Mesendoderm (in vitro differentiated cells): Measurements from ENCODE around the gene RIMBP3C.
"Not testable (repeated sequence)": the region's sequence is repeated elsewhere in the genome, so short reads cannot be mapped to it uniquely, and the experiment has no call there.

Experiments
- DNase-seq: peaks from one replicate; pipeline ENCODE4 v3.0.0; 2013
- H2AK5ac ChIP-seq: 2 replicates; pipeline ENCODE4 v1.6.1; 2013; ENCODE audit warnings: low read length, inconsistent platforms
- H2BK120ac ChIP-seq: 2 replicates; pipeline ENCODE4 v1.6.1; 2013; ENCODE audit warnings: low read depth, mild to moderate bottlenecking, low read length, moderate library complexity, mixed read lengths
- H2BK15ac ChIP-seq: replicated peaks from 2 replicates; pipeline ENCODE4 v1.6.1; 2013; ENCODE audit warnings: low read depth, mild to moderate bottlenecking, moderate library complexity
- H2BK5ac ChIP-seq: 2 replicates; pipeline ENCODE4 v1.6.1; 2013; ENCODE audit warnings: low read length, inconsistent platforms
- H3K18ac ChIP-seq: 2 replicates; pipeline ENCODE4 v1.6.1; 2013; ENCODE audit warnings: mild to moderate bottlenecking, low read length, mixed read lengths
- H3K23ac ChIP-seq: one replicate; pipeline ENCODE4 v1.6.1; 2013; ENCODE audit warnings: low read length
- H3K27ac ChIP-seq: 2 replicates; pipeline ENCODE4 v1.5.1; 2013; ENCODE audit warnings: low read depth, mild to moderate bottlenecking, inconsistent platforms, low read length, moderate library complexity
- H3K27me3 ChIP-seq: 2 replicates; pipeline ENCODE4 v1.6.1; 2013; ENCODE audit warnings: low read length, control low read depth, mild to moderate bottlenecking, inconsistent platforms; ENCODE audit not compliant: insufficient read depth, poor library complexity
- H3K36me3 ChIP-seq: 2 replicates; pipeline ENCODE4 v1.6.1; 2013; ENCODE audit warnings: low read length, inconsistent platforms; ENCODE audit not compliant: control insufficient read depth, insufficient read depth
- H3K4ac ChIP-seq: one replicate; pipeline ENCODE4 v1.6.1; 2013; ENCODE audit warnings: low read depth, mild to moderate bottlenecking, low read length, moderate library complexity
- H3K4me1 ChIP-seq: 2 replicates; pipeline ENCODE4 v1.6.1; 2013; ENCODE audit warnings: low read depth, low read length, inconsistent platforms; ENCODE audit not compliant: control insufficient read depth
- H3K4me2 ChIP-seq: 2 replicates; pipeline ENCODE4 v1.6.1; 2013; ENCODE audit warnings: low read length
- H3K4me3 ChIP-seq: 2 replicates; pipeline ENCODE4 v1.5.1; 2013; ENCODE audit warnings: mild to moderate bottlenecking, low read length
- H3K56ac ChIP-seq: one replicate; pipeline ENCODE4 v1.6.1; 2013; ENCODE audit warnings: low read length
- H3K79me1 ChIP-seq: 2 replicates; pipeline ENCODE4 v1.6.1; 2013; ENCODE audit warnings: low read length, inconsistent platforms
- H3K79me2 ChIP-seq: 2 replicates; pipeline ENCODE4 v1.6.1; 2013; ENCODE audit warnings: mild to moderate bottlenecking, low read length; ENCODE audit not compliant: control insufficient read depth, insufficient read depth
- H3K9ac ChIP-seq: 2 replicates; pipeline ENCODE4 v1.6.1; 2013; ENCODE audit warnings: low read length, inconsistent platforms
- H4K5ac ChIP-seq: one replicate; pipeline ENCODE4 v1.6.1; 2013; ENCODE audit warnings: low read length
- H4K8ac ChIP-seq: one replicate; pipeline ENCODE4 v1.6.1; 2013; ENCODE audit warnings: low read depth, mild to moderate bottlenecking, control low read depth, low read length, moderate library complexity
- WGBS: extraction: QIAGEN DNeasy Blood & Tissue Kit; methylation state at CpG from one replicate; pipeline ENCODE4 v1.1.7; 2013; ENCODE audit warnings: low lambda C conversion rate, missing lambda C conversion rate; ENCODE audit not compliant: insufficient coverage; ENCODE audit errors: extremely low coverage; 5-methylcytosine and 5-hydroxymethylcytosine counted together

RIMBP3C gene

DNA sequence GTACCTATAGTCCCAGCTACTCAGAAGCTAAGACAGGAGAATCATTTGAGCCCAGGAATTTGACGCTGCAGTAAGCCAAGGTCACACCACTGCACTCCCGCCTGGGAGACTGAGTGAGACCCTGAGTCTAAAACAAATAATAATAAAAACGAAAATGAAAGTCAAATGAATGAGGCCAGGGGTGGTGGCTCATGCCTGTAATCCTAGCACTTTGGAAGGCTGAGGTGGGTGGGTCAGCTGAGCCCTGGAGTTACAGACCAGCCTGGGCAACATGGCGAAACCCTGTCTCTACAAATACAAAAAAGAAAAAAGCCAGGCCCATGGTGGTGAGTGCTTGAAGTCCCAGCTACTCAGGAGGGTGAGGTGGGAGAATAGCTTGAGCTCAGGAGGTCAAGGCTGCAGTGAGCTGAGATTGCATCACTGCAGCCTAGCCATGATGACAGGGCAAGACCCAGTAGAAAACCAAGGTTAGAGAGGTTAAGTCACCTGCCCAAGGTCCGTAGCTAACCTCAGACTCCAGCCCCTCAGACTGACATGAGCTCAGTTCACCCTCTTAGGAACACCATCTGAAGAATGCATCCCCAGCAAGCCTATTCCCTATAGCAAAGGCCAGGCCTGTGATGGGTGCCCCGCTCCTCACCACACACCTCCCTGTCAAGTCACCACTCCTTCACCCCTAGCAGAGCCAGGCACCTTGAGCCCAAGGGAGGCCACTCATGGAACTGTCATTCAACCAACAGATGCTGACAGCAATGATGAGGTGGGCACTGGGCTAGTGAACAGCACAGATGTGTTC lies 24.4 kb downstream of the RIMBP3C start:
- H3K4ac ChIP-seq, H3K36me3 ChIP-seq, H2BK5ac ChIP-seq, H3K56ac ChIP-seq, H4K8ac ChIP-seq, H3K18ac ChIP-seq, H3K79me2 ChIP-seq, H4K5ac ChIP-seq, H2AK5ac ChIP-seq, H3K4me3 ChIP-seq, H3K79me1 ChIP-seq, H3K9ac ChIP-seq, H3K4me1 ChIP-seq, H3K27ac ChIP-seq, DNase-seq, H3K27me3 ChIP-seq, H3K4me2 ChIP-seq, H2BK15ac ChIP-seq, H2BK120ac ChIP-seq, H3K23ac ChIP-seq: not testable (repeated sequence)
- WGBS, result no CpG with 5 or more reads among the region's 6 CpGs

GRCh38 chr22:21516970-21517764 lies 34.1 kb downstream of the RIMBP3C start:
- H2AK5ac ChIP-seq, H3K18ac ChIP-seq, H2BK120ac ChIP-seq, H3K79me2 ChIP-seq, H4K8ac ChIP-seq, H3K4me3 ChIP-seq, DNase-seq, H3K4ac ChIP-seq, H3K27me3 ChIP-seq, H3K27ac ChIP-seq, H2BK5ac ChIP-seq, H4K5ac ChIP-seq, H3K36me3 ChIP-seq, H2BK15ac ChIP-seq, H3K56ac ChIP-seq, H3K4me2 ChIP-seq, H3K9ac ChIP-seq, H3K23ac ChIP-seq, H3K79me1 ChIP-seq, H3K4me1 ChIP-seq: not testable (repeated sequence)
- WGBS, result no CpG with 5 or more reads among the region's 115 CpGs

DNA sequence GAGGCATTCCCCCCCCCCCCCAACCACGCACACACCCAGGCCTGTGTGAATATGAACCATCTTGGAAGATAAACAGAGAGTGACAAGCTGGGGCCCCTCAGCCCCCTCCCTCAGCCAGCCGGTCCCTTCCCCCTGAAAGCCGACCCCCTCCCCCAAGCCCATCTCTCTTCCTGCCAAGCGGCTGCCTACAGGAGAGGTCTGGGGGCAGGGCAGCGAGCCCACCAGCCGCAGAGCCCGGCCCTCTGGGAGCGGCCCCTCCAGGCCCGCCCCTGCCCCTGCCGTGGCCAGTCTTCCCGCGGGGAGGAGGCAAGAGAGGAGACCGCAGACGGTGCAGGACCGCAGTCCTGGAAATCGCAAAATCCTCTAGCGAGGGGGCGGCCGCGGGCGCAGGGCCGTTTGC lies 34.7 kb downstream of the RIMBP3C start:
- H2AK5ac ChIP-seq, H3K27ac ChIP-seq, H3K4me1 ChIP-seq, H3K4me2 ChIP-seq, H3K4me3 ChIP-seq, DNase-seq, H2BK5ac ChIP-seq, H3K9ac ChIP-seq, H3K18ac ChIP-seq, H2BK120ac ChIP-seq, H3K27me3 ChIP-seq, H4K5ac ChIP-seq, H3K23ac ChIP-seq, H3K79me2 ChIP-seq, H3K79me1 ChIP-seq, H4K8ac ChIP-seq, H3K56ac ChIP-seq, H3K36me3 ChIP-seq, H3K4ac ChIP-seq, H2BK15ac ChIP-seq: not testable (repeated sequence)
- WGBS, result no CpG with 5 or more reads among the region's 22 CpGs

GRCh38 chr22:21515234-21515633 lies 36.0 kb downstream of the RIMBP3C start:
- not testable (repeated sequence) for H3K79me1 ChIP-seq, DNase-seq, H4K5ac ChIP-seq, H2BK5ac ChIP-seq, H3K27me3 ChIP-seq, H3K4me3 ChIP-seq, H3K36me3 ChIP-seq, H3K4me2 ChIP-seq, H3K27ac ChIP-seq, H3K23ac ChIP-seq, H2BK120ac ChIP-seq, H2AK5ac ChIP-seq, H3K18ac ChIP-seq, H2BK15ac ChIP-seq, H4K8ac ChIP-seq, H3K79me2 ChIP-seq, H3K4me1 ChIP-seq, H3K4ac ChIP-seq, H3K9ac ChIP-seq, H3K56ac ChIP-seq
- no CpG with 5 or more reads among the region's 9 CpGs for WGBS

GRCh38 chr22:21514117-21514516 lies 37.1 kb downstream of the RIMBP3C start:
- no CpG with 5 or more reads among the region's 12 CpGs for WGBS
- not testable (repeated sequence) for DNase-seq, H4K8ac ChIP-seq, H3K4me3 ChIP-seq, H2AK5ac ChIP-seq, H3K79me2 ChIP-seq, H3K27ac ChIP-seq, H3K79me1 ChIP-seq, H3K4ac ChIP-seq, H2BK15ac ChIP-seq, H3K23ac ChIP-seq, H3K18ac ChIP-seq, H3K4me1 ChIP-seq, H3K56ac ChIP-seq, H2BK5ac ChIP-seq, H3K27me3 ChIP-seq, H3K4me2 ChIP-seq, H4K5ac ChIP-seq, H2BK120ac ChIP-seq, H3K9ac ChIP-seq, H3K36me3 ChIP-seq
